Measurements from ENCODE around the gene PTTG2. TPM values are rescaled to one million over a fixed set of nuclear protein-coding genes. Genes with fewer than 3 reads are reported as not detected.

PTTG2 gene
- total RNA-seq, 2 experiments from 2014 or later = 0.56 to 2.6 TPM

Other genes with a start within 250 kb of the PTTG2 start
- gene PGM2, start 133.7 kb upstream of the PTTG2 start, total RNA-seq = 10 to 100 TPM; 38.6 to 49.0 TPM
- gene TBC1D1, start 69.3 kb upstream of the PTTG2 start, total RNA-seq = 10 to 100 TPM; 62.9 to 72.2 TPM